ENCODE measurements around the gene FMNL1.

The FMNL1 gene

GRCh38 chr17:45184144-45184543 is 37.5 kb upstream of the FMNL1 start:
- no peak for DNase-seq (ENCODE audit: low read depth in 2 of 2)
- H3K4me3 ChIP-seq (replicated peaks in 1 of 2; ENCODE audit: low read depth in 2 of 2, low read length in 2 of 2) = no peak overlapping the region
- no peak for TF ChIP-seq CTCF (IDR thresholded peaks at IDR 0.05; ENCODE audit: low read depth, low read length)

GRCh38 chr17:45186801-45187354 is 34.8 kb upstream of the FMNL1 start:
- no peak for TF ChIP-seq CTCF (IDR thresholded peaks at IDR 0.05; ENCODE audit: low read depth, low read length)
- no peak for DNase-seq (ENCODE audit: low read depth in 2 of 2)
- H3K4me3 ChIP-seq (replicated peaks in 1 of 2; ENCODE audit: low read depth in 2 of 2, low read length in 2 of 2) = no peak overlapping the region

- no peak overlapping the region for H3K4me3 ChIP-seq (replicated peaks in 1 of 2; ENCODE audit: low read depth in 2 of 2, low read length in 2 of 2)
- DNase-seq (ENCODE audit: low read depth in 2 of 2) = no peak
- TF ChIP-seq CTCF (IDR thresholded peaks at IDR 0.05; ENCODE audit: low read depth, low read length) = no peak
These were observed 32.7 kb upstream of the FMNL1 start for GRCh38 chr17:45189009-45189408.

GRCh38 chr17:45190503-45191255 is 31.0 kb upstream of the FMNL1 start:
- H3K4me3 ChIP-seq (replicated peaks in 1 of 2; ENCODE audit: low read depth in 2 of 2, low read length in 2 of 2) = no peak overlapping the region
- no peak for DNase-seq (ENCODE audit: low read depth in 2 of 2)
- no peak for TF ChIP-seq CTCF (IDR thresholded peaks at IDR 0.05; ENCODE audit: low read depth, low read length)

- H3K4me3 ChIP-seq (replicated peaks in 1 of 2; ENCODE audit: low read depth in 2 of 2, low read length in 2 of 2) = no peak overlapping the region
- no peak for TF ChIP-seq CTCF (IDR thresholded peaks at IDR 0.05; ENCODE audit: low read depth, low read length)
- no peak for DNase-seq (ENCODE audit: low read depth in 2 of 2)
These were observed 26.3 kb upstream of the FMNL1 start for GRCh38 chr17:45195424-45195823.

GRCh38 chr17:45197108-45197507 is 24.6 kb upstream of the FMNL1 start:
- no peak overlapping the region for H3K4me3 ChIP-seq (replicated peaks in 1 of 2; ENCODE audit: low read depth in 2 of 2, low read length in 2 of 2)
- no peak for TF ChIP-seq CTCF (IDR thresholded peaks at IDR 0.05; ENCODE audit: low read depth, low read length)
- no peak for DNase-seq (ENCODE audit: low read depth in 2 of 2)

Measured in cardiac fibroblast (primary cell).